Smooth muscle cell (in vitro differentiated cells): ENCODE measurements around the gene NF1. TPM values are rescaled to one million over a fixed set of nuclear protein-coding genes. Genes with fewer than 3 reads are reported as not detected.

Source experiments
- DNase-seq: peaks from one replicate; lab custom pipeline; 2025; ENCODE audit not compliant: unreplicated experiment; lab: John Stamatoyannopoulos, UW
- H2AFZ ChIP-seq: fragments of 200-600 bp; sonication (generic); 2 replicates; pipeline ENCODE4 v1.6.0; 2016; ENCODE audit warnings: antibody characterized with exemption, low read depth, mild to moderate bottlenecking
- H3F3A ChIP-seq: fragments of 200-600 bp; sonication (generic); 2 replicates; pipeline ENCODE4 v1.6.0; 2017; ENCODE audit warnings: antibody characterized with exemption, low read depth
- H3K27ac ChIP-seq: fragments of 200-600 bp; sonication (generic); 2 replicates; pipeline ENCODE4 v1.5.1; 2016; ENCODE audit warnings: low read depth, mild to moderate bottlenecking
- H3K27me3 ChIP-seq: fragments of 200-600 bp; sonication (generic); 2 replicates; pipeline ENCODE4 v1.6.1; 2016; ENCODE audit warnings: low read depth, mild to moderate bottlenecking
- H3K36me3 ChIP-seq: fragments of 200-600 bp; sonication (generic); 2 replicates; pipeline ENCODE4 v1.5.1; 2016; ENCODE audit warnings: low read depth
- H3K4me1 ChIP-seq: fragments of 200-600 bp; sonication (generic); 2 replicates; pipeline ENCODE4 v1.5.1; 2016; ENCODE audit warnings: low read depth
- H3K4me2 ChIP-seq: fragments of 200-600 bp; sonication (generic); 2 replicates; pipeline ENCODE4 v1.6.0; 2016; ENCODE audit warnings: mild to moderate bottlenecking
- H3K4me3 ChIP-seq: fragments of 200-600 bp; sonication (generic); 2 replicates; pipeline ENCODE4 v1.5.1; 2016; ENCODE audit warnings: mild to moderate bottlenecking
- H3K79me2 ChIP-seq: fragments of 200-600 bp; sonication (generic); 2 replicates; pipeline ENCODE4 v1.6.0; 2016; ENCODE audit warnings: low read depth, mild to moderate bottlenecking
- H3K9ac ChIP-seq: fragments of 200-600 bp; sonication (generic); 2 replicates; pipeline ENCODE4 v1.6.0; 2016; ENCODE audit warnings: low read depth
- H3K9me3 ChIP-seq: fragments of 200-600 bp; sonication (generic); replicated peaks from 2 replicates; pipeline ENCODE4 v1.5.1; 2016; ENCODE audit warnings: low read depth
- H4K20me1 ChIP-seq: fragments of 200-600 bp; sonication (generic); 2 replicates; pipeline ENCODE4 v1.6.0; 2016; ENCODE audit warnings: low read depth
- WGBS: methylation state at CpG from one replicate; pipeline ENCODE4 v1.1.7; 2016; ENCODE audit warnings: low lambda C conversion rate; 5-methylcytosine and 5-hydroxymethylcytosine counted together
- polyA plus RNA-seq: library from polyadenylated mRNA; unstranded; fragments of >200 nt; fragmentation: Nextera tagmentation; extraction: Ambion mirVana; gene quantifications from 2 replicates; pipeline ENCODE4 v1.2.1, GENCODE V29; 2016
- total RNA-seq: library from RNA; depleted of rRNA; stranded (reverse); fragments of >200 nt; gene quantifications from 2 replicates; pipeline ENCODE4 v1.2.3, GENCODE V29; 2014
- TF ChIP-seq, protein P1 (sequence below): fragments of 200-600 bp; sonication (generic); IDR thresholded peaks from 2 replicates; pipeline ENCODE4 v1.5.1; 2017; ENCODE audit warnings: borderline replicate concordance, mild to moderate bottlenecking, antibody characterized with exemption; ENCODE audit not compliant: insufficient read depth, poor library complexity, severe bottlenecking

Gene NF1
- total and polyA plus RNA-seq, 2 experiments from 2014 or later, result 7.6 to 74.3 TPM

DNA sequence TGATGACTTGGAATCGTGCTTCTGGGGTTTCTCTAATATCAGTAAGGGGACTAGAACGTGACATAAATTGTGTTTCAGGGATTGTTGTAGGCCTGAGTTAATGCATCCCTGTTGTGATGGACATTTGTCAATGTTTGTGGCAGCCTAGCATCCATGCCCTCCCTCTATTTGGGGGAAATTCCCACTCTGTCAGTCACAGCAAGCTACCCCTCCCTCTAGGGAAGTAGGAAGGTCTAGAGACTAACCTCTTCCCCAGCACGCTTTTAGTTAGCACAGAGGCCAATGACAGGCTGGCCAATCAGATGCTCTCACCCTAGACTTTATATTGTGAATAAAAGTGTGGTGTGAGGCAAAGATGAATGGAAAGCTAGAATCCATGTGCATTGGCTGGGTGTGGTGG is 32.4 kb upstream of the NF1 start:
- H3F3A ChIP-seq, result no peaks in the 10 kb centered on the region
- no peaks in the 10 kb centered on the region for H3K9me3 ChIP-seq
- H3K36me3 ChIP-seq, result no peaks in the 10 kb centered on the region
- H2AFZ ChIP-seq, result no peak overlapping the region
- no peaks in the 10 kb centered on the region for H3K27me3 ChIP-seq
- no peaks in the 10 kb centered on the region for H4K20me1 ChIP-seq
- no peak overlapping the region for H3K4me3 ChIP-seq
- no peak overlapping the region for H3K27ac ChIP-seq
- TF ChIP-seq, protein P1, sequence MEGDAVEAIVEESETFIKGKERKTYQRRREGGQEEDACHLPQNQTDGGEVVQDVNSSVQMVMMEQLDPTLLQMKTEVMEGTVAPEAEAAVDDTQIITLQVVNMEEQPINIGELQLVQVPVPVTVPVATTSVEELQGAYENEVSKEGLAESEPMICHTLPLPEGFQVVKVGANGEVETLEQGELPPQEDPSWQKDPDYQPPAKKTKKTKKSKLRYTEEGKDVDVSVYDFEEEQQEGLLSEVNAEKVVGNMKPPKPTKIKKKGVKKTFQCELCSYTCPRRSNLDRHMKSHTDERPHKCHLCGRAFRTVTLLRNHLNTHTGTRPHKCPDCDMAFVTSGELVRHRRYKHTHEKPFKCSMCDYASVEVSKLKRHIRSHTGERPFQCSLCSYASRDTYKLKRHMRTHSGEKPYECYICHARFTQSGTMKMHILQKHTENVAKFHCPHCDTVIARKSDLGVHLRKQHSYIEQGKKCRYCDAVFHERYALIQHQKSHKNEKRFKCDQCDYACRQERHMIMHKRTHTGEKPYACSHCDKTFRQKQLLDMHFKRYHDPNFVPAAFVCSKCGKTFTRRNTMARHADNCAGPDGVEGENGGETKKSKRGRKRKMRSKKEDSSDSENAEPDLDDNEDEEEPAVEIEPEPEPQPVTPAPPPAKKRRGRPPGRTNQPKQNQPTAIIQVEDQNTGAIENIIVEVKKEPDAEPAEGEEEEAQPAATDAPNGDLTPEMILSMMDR, result no peak
- no peak overlapping the region for H3K4me2 ChIP-seq
- no peak for DNase-seq
- H3K79me2 ChIP-seq, result no peaks in the 10 kb centered on the region
- WGBS, result 96% methylated on average over 3 of the region's 3 CpGs
- H3K9ac ChIP-seq, result no peak overlapping the region
- no peaks in the 10 kb centered on the region for H3K4me1 ChIP-seq

DNA sequence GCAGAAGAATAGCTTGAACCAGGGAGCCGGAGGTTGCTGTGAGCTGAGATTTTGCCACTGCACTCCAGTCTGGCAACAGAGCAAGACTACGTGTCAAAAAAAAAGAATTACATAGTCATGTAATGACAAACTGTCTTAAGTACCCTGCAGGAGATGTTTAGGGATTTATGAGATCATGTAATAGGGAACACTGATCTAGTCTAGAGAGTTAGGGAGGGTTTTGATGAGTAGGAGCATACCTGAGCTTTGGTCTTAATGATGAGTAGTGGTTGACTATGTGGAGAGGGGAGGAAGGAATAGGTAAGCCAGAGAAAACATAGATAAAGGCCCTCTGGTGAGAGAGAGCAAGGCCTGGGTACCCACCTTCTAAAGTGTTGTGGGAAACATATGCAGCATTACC is 30.1 kb upstream of the NF1 start:
- Histone ChIP-seq H3F3A (no peaks in the 10 kb centered on the region), H3K9me3 (no peaks in the 10 kb centered on the region), H2AFZ (no peak overlapping the region), H3K4me3 (no peak overlapping the region), H3K4me1 (no peaks in the 10 kb centered on the region), H3K36me3 (no peaks in the 10 kb centered on the region), H4K20me1 (no peaks in the 10 kb centered on the region), H3K79me2 (no peaks in the 10 kb centered on the region), H3K27me3 (no peaks in the 10 kb centered on the region), H3K27ac (no peak overlapping the region), H3K9ac (no peak overlapping the region), H3K4me2 (no peak overlapping the region)
- TF ChIP-seq, protein P1, result no peak
- no peak for DNase-seq
- 78% methylated on average over 2 of the region's 2 CpGs for WGBS

DNA sequence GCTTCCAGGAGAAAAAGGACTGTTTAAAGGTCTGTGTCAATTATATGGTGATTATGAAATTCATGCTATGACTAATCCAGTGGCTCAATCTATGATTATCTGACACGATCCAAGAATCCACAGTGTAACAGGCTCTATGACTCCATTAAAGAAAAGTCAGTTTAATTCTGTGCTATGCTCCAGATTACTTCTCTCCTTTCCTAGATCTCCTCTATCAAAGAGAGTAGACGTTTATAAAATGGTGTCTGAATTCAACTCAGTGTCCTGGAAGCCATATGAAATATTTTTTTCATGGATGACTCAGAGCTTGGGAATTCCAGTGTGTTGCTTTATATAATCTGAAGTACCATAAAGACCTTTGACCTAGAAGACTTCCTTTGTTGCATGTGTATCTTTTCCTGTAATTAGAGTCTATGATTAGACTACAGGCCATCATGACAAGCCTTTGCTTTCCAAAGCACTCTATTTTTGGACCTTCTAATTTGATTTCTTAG is 27.0 kb upstream of the NF1 start:
- no peak overlapping the region for H3K4me3 ChIP-seq
- H3K9ac ChIP-seq, result no peak overlapping the region
- H3F3A ChIP-seq, result no peaks in the 10 kb centered on the region
- TF ChIP-seq, protein P1, result no peak
- H3K4me1 ChIP-seq, result peaks cover 10% of the 10 kb centered on the region
- 21% methylated on average over 2 of the region's 2 CpGs for WGBS
- H2AFZ ChIP-seq, result no peak overlapping the region
- no peaks in the 10 kb centered on the region for H3K79me2 ChIP-seq
- H3K9me3 ChIP-seq, result no peaks in the 10 kb centered on the region
- no peaks in the 10 kb centered on the region for H3K36me3 ChIP-seq
- peak overlapping the region; percentile 60 for H3K27ac ChIP-seq
- no peaks in the 10 kb centered on the region for H4K20me1 ChIP-seq
- no peak for DNase-seq
- H3K27me3 ChIP-seq, result no peaks in the 10 kb centered on the region
- peak overlapping the region; percentile 40 for H3K4me2 ChIP-seq

DNA sequence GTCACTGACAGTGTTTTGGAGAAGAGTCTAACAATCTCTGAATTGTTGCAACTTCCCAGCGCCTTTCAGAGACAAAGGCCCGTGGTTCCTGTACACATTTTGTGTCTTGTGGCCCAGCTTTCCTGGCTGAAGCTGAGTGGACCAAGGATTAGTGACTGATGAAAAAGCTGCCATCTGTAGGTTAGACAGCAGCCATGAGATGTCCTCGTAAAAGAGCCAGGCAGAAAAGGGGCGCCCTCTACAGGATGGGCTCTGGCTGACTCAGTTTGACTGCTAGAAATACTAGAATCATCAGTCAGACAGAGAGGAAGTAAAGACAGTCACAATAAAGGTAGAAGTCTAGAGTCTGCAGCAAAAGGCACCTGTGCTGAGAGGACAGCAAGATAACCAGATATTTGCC is 26.5 kb upstream of the NF1 start:
- Histone ChIP-seq H3K4me2 (peak overlapping the region; percentile 40), H3K36me3 (no peaks in the 10 kb centered on the region), H3F3A (no peaks in the 10 kb centered on the region), H3K9me3 (no peaks in the 10 kb centered on the region), H3K27me3 (no peaks in the 10 kb centered on the region), H3K4me3 (no peak overlapping the region), H4K20me1 (no peaks in the 10 kb centered on the region), H2AFZ (no peak overlapping the region), H3K4me1 (peaks cover 10% of the 10 kb centered on the region), H3K9ac (no peak overlapping the region), H3K79me2 (no peaks in the 10 kb centered on the region), H3K27ac (peak overlapping the region; percentile 60)
- 49% methylated on average over 4 of the region's 4 CpGs for WGBS
- TF ChIP-seq, protein P1, result peak; percentile 26
- no peak for DNase-seq
